ENCODE results near the gene SRF.
"Not testable (repeated sequence)": the region's sequence is repeated elsewhere in the genome, so short reads cannot be mapped to it uniquely, and the experiment has no call there.

Gene SRF

DNA sequence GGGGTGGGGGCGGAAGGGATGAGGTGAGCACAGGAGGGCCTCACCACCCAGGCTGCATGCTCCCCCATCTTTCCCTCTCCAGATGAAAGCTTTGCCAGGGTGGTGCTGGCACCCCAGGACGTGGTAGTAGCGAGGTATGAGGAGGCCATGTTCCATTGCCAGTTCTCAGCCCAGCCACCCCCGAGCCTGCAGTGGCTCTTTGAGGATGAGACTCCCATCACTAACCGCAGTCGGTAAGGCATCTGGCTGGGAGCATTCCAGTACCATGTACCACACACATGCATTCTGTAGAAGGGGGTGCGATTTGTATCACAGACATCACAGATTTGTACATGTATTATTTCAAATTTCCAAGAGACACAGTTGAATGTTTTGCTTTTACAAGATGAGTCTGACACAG is 40.6 kb upstream of the SRF start:
- Histone ChIP-seq H3K27ac (ENCODE audit: low read length) (no peak overlapping the region), H3K27me3 (ENCODE audit: control insufficient read depth, insufficient read depth, low read length) (no peaks in the 10 kb centered on the region), H3K4me3 (ENCODE audit: low read length) (no peak overlapping the region), H3K9me3 (ENCODE audit: control insufficient read depth, insufficient read depth, low read length) (no peaks in the 10 kb centered on the region), H3K36me3 (ENCODE audit: control insufficient read depth, insufficient read depth, low read length) (peaks cover 4% of the 10 kb centered on the region; the same call in 1 of the 2 replicates), H3K4me1 (ENCODE audit: control insufficient read depth, insufficient read depth, low read length) (peaks cover 3% of the 10 kb centered on the region)
- DNase-seq (ENCODE audit: low read depth, low spot score), result no peak
- WGBS (ENCODE audit: insufficient coverage, insufficient read length), result no CpG with 5 or more reads among the region's 7 CpGs

DNA sequence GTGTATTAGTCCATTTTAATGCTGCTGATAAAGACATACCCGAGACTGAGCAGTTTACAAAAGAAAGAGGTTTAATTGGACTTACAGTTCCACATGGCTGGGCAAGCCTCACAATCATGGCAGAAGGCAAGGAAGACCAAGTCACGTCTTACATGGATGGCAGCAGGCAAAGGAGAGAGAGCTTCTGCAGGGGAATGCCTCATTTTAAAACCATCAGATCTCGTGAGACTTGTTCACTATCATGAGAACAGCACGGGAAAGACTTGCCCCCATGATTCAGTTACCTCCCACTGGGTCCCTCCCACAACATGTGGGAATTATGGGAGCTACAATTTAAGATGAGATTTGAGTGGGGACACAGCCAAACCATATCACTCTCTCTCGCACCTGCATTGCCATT is 39.7 kb upstream of the SRF start:
- whole genome bisulfite sequencing (ENCODE audit: insufficient coverage, insufficient read length), result no CpG with 5 or more reads among the region's 5 CpGs
- not testable (repeated sequence) for H3K4me3 ChIP-seq (ENCODE audit: low read length); H3K36me3 ChIP-seq (ENCODE audit: control insufficient read depth, insufficient read depth, low read length); DNase-seq (ENCODE audit: low read depth, low spot score); H3K27ac ChIP-seq (ENCODE audit: low read length); H3K9me3 ChIP-seq (ENCODE audit: control insufficient read depth, insufficient read depth, low read length); H3K27me3 ChIP-seq (ENCODE audit: control insufficient read depth, insufficient read depth, low read length); H3K4me1 ChIP-seq (ENCODE audit: control insufficient read depth, insufficient read depth, low read length)

DNA sequence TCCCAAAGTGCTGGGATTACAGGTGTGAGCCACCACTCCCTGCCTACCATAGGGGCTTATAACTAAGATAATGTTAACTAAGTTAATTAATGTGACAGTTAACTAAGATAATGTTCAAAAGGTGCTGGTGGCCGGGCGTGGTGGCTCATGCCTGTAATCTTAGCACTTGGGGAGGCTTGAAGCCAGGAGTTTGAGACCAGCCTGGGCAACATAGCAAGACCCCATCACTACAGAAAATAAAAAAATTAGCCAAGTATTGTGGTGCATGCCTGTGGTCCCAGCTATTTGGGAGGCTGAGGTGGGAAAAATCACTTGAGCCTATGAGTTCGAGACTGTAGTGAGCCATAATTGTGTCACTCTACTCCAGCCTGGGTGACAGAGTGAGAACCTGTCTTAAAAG is 32.8 kb upstream of the SRF start:
- no CpG with 5 or more reads among the region's 3 CpGs for WGBS (ENCODE audit: insufficient coverage, insufficient read length)
- Histone ChIP-seq H3K9me3 (ENCODE audit: control insufficient read depth, insufficient read depth, low read length) (no peaks in the 10 kb centered on the region), H3K4me3 (ENCODE audit: low read length) (no peak overlapping the region), H3K36me3 (ENCODE audit: control insufficient read depth, insufficient read depth, low read length) (peaks cover 8% of the 10 kb centered on the region; the same call in 1 of the 2 replicates), H3K27me3 (ENCODE audit: control insufficient read depth, insufficient read depth, low read length) (no peaks in the 10 kb centered on the region), H3K4me1 (ENCODE audit: control insufficient read depth, insufficient read depth, low read length) (no peaks in the 10 kb centered on the region), H3K27ac (ENCODE audit: low read length) (no peak overlapping the region)
- no peak for DNase-seq (ENCODE audit: low read depth, low spot score)

DNA sequence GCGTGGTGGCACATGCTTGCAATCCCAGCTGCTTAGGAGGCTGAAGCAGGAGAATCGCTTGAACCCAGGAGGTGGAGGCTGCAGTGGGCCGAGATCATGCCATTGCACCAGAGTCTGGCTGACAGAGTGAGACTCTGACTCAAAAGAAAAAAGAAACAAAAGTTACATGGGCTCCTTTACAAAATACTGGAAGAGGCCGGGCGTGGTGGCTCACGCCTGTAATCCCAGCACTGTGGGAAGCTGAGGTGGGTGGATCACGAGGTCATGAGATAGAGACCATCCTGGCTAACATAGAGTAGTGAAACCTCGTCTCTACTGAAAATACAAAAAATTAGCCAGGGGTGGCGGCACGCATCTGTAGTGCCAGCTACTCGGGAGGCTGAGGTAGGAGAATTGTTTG is 31.1 kb upstream of the SRF start:
- not testable (repeated sequence) for H3K27me3 ChIP-seq (ENCODE audit: control insufficient read depth, insufficient read depth, low read length); H3K27ac ChIP-seq (ENCODE audit: low read length); H3K9me3 ChIP-seq (ENCODE audit: control insufficient read depth, insufficient read depth, low read length); H3K4me1 ChIP-seq (ENCODE audit: control insufficient read depth, insufficient read depth, low read length); H3K4me3 ChIP-seq (ENCODE audit: low read length); DNase-seq (ENCODE audit: low read depth, low spot score)
- H3K36me3 ChIP-seq (ENCODE audit: control insufficient read depth, insufficient read depth, low read length), result peaks cover 14% of the 10 kb centered on the region; the same call in 1 of the 2 replicates
- no CpG with 5 or more reads among the region's 11 CpGs for WGBS (ENCODE audit: insufficient coverage, insufficient read length)

DNA sequence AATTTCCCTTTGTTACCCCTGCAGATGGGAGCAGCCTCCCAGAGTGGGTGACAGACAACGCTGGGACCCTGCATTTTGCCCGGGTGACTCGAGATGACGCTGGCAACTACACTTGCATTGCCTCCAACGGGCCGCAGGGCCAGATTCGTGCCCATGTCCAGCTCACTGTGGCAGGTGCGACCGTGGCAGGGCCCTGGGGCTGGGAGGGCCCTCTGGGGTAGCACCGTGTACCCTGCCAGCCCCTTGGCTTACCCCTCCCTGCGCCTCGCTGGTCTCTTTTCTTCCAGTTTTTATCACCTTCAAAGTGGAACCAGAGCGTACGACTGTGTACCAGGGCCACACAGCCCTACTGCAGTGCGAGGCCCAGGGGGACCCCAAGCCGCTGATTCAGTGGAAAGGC is 29.4 kb upstream of the SRF start:
- Histone ChIP-seq H3K4me3 (ENCODE audit: low read length) (no peak overlapping the region), H3K36me3 (ENCODE audit: control insufficient read depth, insufficient read depth, low read length) (peaks cover 17% of the 10 kb centered on the region; the same call in 1 of the 2 replicates), H3K9me3 (ENCODE audit: control insufficient read depth, insufficient read depth, low read length) (no peaks in the 10 kb centered on the region), H3K27me3 (ENCODE audit: control insufficient read depth, insufficient read depth, low read length) (no peaks in the 10 kb centered on the region), H3K4me1 (ENCODE audit: control insufficient read depth, insufficient read depth, low read length) (no peaks in the 10 kb centered on the region), H3K27ac (ENCODE audit: low read length) (no peak overlapping the region)
- no CpG with 5 or more reads among the region's 16 CpGs for WGBS (ENCODE audit: insufficient coverage, insufficient read length)
- no peak for DNase-seq (ENCODE audit: low read depth, low spot score)

DNA sequence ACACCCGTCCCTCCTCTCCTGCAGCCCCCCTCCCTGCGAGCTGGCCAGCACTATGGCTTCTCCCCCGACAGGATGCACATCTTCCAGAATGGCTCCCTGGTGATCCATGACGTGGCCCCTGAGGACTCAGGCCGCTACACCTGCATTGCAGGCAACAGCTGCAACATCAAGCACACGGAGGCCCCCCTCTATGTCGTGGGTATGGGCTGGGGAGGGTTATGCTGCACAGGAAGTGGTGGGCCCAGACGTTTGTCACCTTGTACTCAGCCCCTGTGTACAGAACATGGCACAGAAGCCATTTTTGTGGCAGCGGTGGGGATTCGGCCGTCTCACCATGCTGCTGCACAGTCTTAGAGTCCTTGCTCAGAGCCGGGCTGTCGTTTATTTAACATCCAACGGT is 29.0 kb upstream of the SRF start:
- peaks cover 17% of the 10 kb centered on the region; the same call in 1 of the 2 replicates for H3K36me3 ChIP-seq (ENCODE audit: control insufficient read depth, insufficient read depth, low read length)
- H3K4me1 ChIP-seq (ENCODE audit: control insufficient read depth, insufficient read depth, low read length), result no peaks in the 10 kb centered on the region
- H3K27ac ChIP-seq (ENCODE audit: low read length), result no peak overlapping the region
- no CpG with 5 or more reads among the region's 14 CpGs for WGBS (ENCODE audit: insufficient coverage, insufficient read length)
- no peaks in the 10 kb centered on the region for H3K9me3 ChIP-seq (ENCODE audit: control insufficient read depth, insufficient read depth, low read length)
- no peak overlapping the region for H3K4me3 ChIP-seq (ENCODE audit: low read length)
- no peak for DNase-seq (ENCODE audit: low read depth, low spot score)
- no peaks in the 10 kb centered on the region for H3K27me3 ChIP-seq (ENCODE audit: control insufficient read depth, insufficient read depth, low read length)

DNA sequence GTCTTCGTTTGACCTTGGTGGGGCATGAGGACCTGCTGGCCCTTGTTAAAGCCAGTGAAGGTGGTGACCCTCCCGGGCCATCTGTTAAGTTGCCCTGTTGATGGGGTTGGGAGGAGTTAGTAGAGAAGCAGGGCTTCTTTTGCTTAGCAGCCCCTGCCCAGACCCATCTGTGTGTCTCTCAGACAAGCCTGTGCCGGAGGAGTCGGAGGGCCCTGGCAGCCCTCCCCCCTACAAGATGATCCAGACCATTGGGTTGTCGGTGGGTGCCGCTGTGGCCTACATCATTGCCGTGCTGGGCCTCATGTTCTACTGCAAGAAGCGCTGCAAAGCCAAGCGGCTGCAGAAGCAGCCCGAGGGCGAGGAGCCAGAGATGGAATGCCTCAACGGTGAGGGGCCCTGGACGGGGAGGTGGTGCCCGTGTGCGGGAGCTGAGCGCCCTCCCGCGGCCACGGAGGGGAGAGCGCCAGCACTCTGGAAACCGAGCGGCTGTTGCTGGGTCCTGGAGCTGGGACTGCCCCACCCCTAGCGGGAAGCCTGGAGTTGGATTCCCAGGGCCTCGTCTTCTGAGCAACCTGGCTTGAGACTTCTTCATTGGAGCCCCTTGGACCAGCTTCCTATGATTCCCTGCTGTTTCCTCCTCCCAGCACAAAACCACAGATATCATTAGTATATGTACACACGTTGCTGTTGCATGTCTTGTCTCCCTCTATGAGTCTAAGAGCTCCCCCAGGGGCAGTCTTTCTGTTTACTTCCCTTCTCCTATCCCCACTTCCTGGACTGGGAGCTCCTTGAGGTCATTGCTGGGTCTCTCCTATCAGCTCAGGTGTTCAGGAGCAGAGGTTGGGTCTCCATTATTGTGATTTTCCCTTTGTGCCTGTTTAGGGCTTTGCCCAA is 27.6 kb upstream of the SRF start:
- H3K27ac ChIP-seq (ENCODE audit: low read length), result no peak overlapping the region
- no peaks in the 10 kb centered on the region for H3K4me1 ChIP-seq (ENCODE audit: control insufficient read depth, insufficient read depth, low read length)
- peak; percentile 77 for DNase-seq (ENCODE audit: low read depth, low spot score)
- H3K9me3 ChIP-seq (ENCODE audit: control insufficient read depth, insufficient read depth, low read length), result no peaks in the 10 kb centered on the region
- H3K4me3 ChIP-seq (ENCODE audit: low read length), result no peak overlapping the region
- peaks cover 17% of the 10 kb centered on the region; the same call in 1 of the 2 replicates for H3K36me3 ChIP-seq (ENCODE audit: control insufficient read depth, insufficient read depth, low read length)
- no CpG with 5 or more reads among the region's 25 CpGs for WGBS (ENCODE audit: insufficient coverage, insufficient read length)
- H3K27me3 ChIP-seq (ENCODE audit: control insufficient read depth, insufficient read depth, low read length), result no peaks in the 10 kb centered on the region

DNA sequence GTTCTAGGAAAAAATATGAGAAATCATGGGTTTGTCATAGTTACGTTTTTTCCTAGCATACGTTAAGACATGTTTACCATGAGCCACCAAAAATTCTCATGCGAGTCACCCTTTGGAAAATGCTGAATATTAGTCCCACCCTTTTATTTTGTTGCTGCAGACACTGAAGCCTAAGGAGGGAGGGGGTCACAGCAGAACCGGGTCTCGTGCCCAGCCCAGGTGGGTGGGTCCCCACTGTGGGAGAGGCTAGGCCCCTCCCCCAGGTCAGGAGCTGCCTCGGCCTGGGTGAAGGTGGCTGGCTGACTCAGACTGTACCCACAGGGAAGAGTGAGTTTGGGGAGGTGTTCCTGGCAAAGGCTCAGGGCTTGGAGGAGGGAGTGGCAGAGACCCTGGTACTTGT is 26.2 kb upstream of the SRF start:
- Histone ChIP-seq H3K9me3 (ENCODE audit: control insufficient read depth, insufficient read depth, low read length) (no peaks in the 10 kb centered on the region), H3K4me3 (ENCODE audit: low read length) (no peak overlapping the region), H3K36me3 (ENCODE audit: control insufficient read depth, insufficient read depth, low read length) (peaks cover 10% of the 10 kb centered on the region; the same call in 1 of the 2 replicates), H3K27ac (ENCODE audit: low read length) (no peak overlapping the region), H3K27me3 (ENCODE audit: control insufficient read depth, insufficient read depth, low read length) (no peaks in the 10 kb centered on the region), H3K4me1 (ENCODE audit: control insufficient read depth, insufficient read depth, low read length) (no peaks in the 10 kb centered on the region)
- DNase-seq (ENCODE audit: low read depth, low spot score), result no peak
- no CpG with 5 or more reads among the region's 6 CpGs for WGBS (ENCODE audit: insufficient coverage, insufficient read length)

DNA sequence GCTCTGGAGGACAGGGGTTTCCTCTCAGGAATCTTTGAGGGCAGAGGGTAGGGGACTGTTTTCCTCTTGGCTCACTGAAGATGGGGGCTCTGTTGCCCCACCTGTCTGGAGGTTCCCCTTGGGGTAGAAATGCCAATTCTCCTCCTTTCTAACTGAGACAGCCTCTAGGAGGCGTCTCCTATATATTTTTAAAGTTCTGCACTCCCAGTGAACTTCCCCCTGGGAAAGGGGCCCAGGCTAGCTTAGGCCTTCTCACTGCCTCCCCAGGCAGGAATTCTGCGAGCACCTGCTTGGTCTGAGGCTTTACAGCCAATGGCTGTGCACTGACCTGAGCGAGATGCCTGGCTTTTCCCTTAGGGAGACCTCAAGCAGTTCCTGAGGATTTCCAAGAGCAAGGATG is 24.8 kb upstream of the SRF start:
- no peak overlapping the region for H3K27ac ChIP-seq (ENCODE audit: low read length)
- H3K36me3 ChIP-seq (ENCODE audit: control insufficient read depth, insufficient read depth, low read length), result peaks cover 10% of the 10 kb centered on the region; the same call in 1 of the 2 replicates

DNA sequence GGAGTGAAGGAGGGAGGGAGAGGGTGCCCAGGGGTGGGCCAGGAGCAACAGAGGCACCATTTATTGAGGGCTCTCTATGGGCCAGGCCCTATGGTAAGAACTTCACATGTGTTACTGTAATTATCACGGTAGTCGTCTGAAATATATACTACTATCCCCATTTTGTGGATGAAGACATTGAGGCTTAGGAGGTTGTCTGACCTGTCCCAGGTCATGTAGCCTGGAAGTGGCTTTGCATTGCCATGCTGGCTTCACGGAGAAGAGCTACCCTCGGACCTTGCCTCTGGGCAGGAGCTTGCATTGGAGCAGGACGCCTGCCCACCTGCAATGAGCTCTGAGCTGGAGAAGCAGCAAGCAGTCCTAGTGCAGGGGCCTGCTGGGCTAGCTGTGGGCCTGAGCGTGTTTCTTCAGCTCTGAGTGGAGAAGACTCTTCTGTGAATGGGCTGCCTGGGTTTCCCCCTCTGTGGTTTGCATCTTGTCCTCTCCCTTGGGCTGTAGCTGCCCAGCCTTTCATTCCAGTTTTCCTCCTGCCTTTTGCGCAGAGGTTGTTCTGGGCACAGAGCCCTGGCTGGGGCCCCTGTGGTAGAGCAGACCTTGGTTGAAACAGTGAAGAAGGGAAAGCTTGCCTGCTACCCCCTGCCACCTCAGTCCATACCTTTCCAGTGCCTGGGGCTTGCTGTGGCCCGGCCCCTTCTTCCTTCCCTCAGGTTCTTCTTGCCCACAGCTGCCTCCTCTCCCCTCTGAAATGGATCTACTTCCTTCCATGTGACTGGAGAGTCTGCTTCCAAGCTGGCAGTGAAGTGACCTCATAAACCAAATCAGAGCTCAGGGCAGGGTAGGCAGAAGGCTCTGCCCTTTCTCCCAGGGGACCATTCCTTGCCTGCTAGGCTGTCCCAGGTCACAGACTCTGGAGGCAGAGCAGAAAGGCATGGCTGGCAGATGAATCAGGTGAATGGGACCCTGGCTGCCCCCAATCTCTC is 24.1 kb upstream of the SRF start:
- H3K27ac ChIP-seq (ENCODE audit: low read length), result no peak overlapping the region
- no peaks in the 10 kb centered on the region for H3K4me1 ChIP-seq (ENCODE audit: control insufficient read depth, insufficient read depth, low read length)
- H3K36me3 ChIP-seq (ENCODE audit: control insufficient read depth, insufficient read depth, low read length), result peaks cover 10% of the 10 kb centered on the region; the same call in 1 of the 2 replicates
- no peaks in the 10 kb centered on the region for H3K9me3 ChIP-seq (ENCODE audit: control insufficient read depth, insufficient read depth, low read length)
- no peak overlapping the region for H3K4me3 ChIP-seq (ENCODE audit: low read length)
- DNase-seq (ENCODE audit: low read depth, low spot score), result no peak
- WGBS (ENCODE audit: insufficient coverage, insufficient read length), result no CpG with 5 or more reads among the region's 8 CpGs
- no peaks in the 10 kb centered on the region for H3K27me3 ChIP-seq (ENCODE audit: control insufficient read depth, insufficient read depth, low read length)

More for the DNA sequence above, 24.8 kb upstream of the SRF start:
- no peak for DNase-seq (ENCODE audit: low read depth, low spot score)
- Histone ChIP-seq H3K9me3 (ENCODE audit: control insufficient read depth, insufficient read depth, low read length) (no peaks in the 10 kb centered on the region), H3K27me3 (ENCODE audit: control insufficient read depth, insufficient read depth, low read length) (no peaks in the 10 kb centered on the region), H3K4me1 (ENCODE audit: control insufficient read depth, insufficient read depth, low read length) (no peaks in the 10 kb centered on the region), H3K4me3 (ENCODE audit: low read length) (no peak overlapping the region)
- WGBS (ENCODE audit: insufficient coverage, insufficient read length), result no CpG with 5 or more reads among the region's 3 CpGs
